Uterus (tissue), 4 donors: Measurements from ENCODE around the gene OASL. TPM values are rescaled to one million over a fixed set of nuclear protein-coding genes. Genes with fewer than 3 reads are reported as not detected.

Experiments used
- DNase-seq, 2 donors: peaks; one replicate each; pipeline ENCODE4 v3.0.0-alpha.2; 2019 to 2020
- H3K27ac ChIP-seq, 2 donors: fragments of 200-600 bp; sonication (generic); 1 replicate in 1 of 2; 2 replicates in 1 of 2; pipeline ENCODE4 v1.5.1; 2016 to 2018
- H3K27me3 ChIP-seq, 2 donors: fragments of 200-600 bp; sonication (generic); one replicate each; pipeline ENCODE4 v1.5.1; 2018 to 2019; ENCODE audit warnings: control low read depth in 1 of 2
- H3K36me3 ChIP-seq, 2 donors: fragments of 200-600 bp; sonication (generic); one replicate each; pipeline ENCODE4 v1.5.1; 2019; ENCODE audit warnings: control low read depth in 1 of 2
- H3K4me1 ChIP-seq, 2 donors: fragments of 200-600 bp; sonication (generic); one replicate each; pipeline ENCODE4 v1.5.1; 2018 to 2019; ENCODE audit warnings: control low read depth in 1 of 2
- H3K4me3 ChIP-seq, 2 donors: fragments of 200-600 bp; sonication (generic); 1 replicate in 1 of 2; 2 replicates in 1 of 2; pipeline ENCODE4 v1.5.1; 2018 to 2019; ENCODE audit warnings: mild to moderate bottlenecking in 1 of 2
- H3K9me3 ChIP-seq, 2 donors: fragments of 200-600 bp; sonication (generic); one replicate each; pipeline ENCODE4 v1.5.1; 2019; ENCODE audit warnings: control low read depth in 1 of 2
- POLR2A ChIP-seq, 2 donors: fragments of 450-650 bp; IDR thresholded peaks; one replicate each; pipeline ENCODE4 v1.6.1; 2016; ENCODE audit warnings: antibody characterized with exemption in 2 of 2, mild to moderate bottlenecking in 1 of 2, moderate library complexity in 1 of 2
- intact Hi-C: fragments of 100-400 bp; cut with DNase I; formaldehyde crosslinking; loops from one replicate; pipeline ENCODE4 v1.15.1; 2023; ENCODE audit warnings: low total_unique reads
- total RNA-seq, 4 donors: library from RNA; depleted of rRNA in 3 of 4; stranded (reverse); fragments of >200 nt in 3 of 4; gene quantifications; one replicate each; pipeline versions ENCODE4 v1.1.0 to v1.2.4, GENCODE V29; 2014 to 2023
- TF ChIP-seq, protein P1 (sequence below), 4 experiments: fragments of 200-600 bp in 2 of 4; fragments of 450-650 bp in 2 of 4; sonication (generic) in 2 of 4; IDR thresholded peaks; one replicate each; pipeline ENCODE4 v1.5.1; 2016 to 2019; ENCODE audit warnings: antibody characterized with exemption in 4 of 4, mild to moderate bottlenecking in 2 of 4, moderate library complexity in 1 of 4
- donor health status: DM: yes; HTN: yes; CAD: no.

The OASL gene
- total RNA-seq, 4 donors from 2014 or later, result 0.35 to 0.82 TPM; not detected in 2

DNA sequence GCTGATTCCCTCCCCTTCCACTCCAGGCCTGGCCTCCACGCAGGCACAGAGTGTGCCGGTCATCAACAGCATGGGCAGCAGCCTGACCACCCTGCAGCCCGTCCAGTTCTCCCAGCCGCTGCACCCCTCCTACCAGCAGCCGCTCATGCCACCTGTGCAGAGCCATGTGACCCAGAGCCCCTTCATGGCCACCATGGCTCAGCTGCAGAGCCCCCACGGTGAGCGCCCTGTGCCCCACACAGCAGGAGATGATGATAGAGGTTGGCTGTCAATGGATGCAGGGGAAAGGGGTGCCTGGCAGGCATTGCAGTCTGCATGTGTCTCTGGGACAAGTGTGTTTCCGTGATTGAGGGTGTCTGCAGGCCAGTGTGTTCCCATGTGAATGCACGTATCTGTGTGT, 41.6 kb downstream of the OASL start:
- H3K4me3 ChIP-seq, result no peak overlapping the region
- no peak overlapping the region for H3K27ac ChIP-seq
- intact Hi-C loops, result no loop called here
- no peak for DNase-seq
- TF ChIP-seq POLR2A (IDR thresholded peaks at IDR 0.05), result no peak
- H3K4me1 ChIP-seq, result no peaks in the 10 kb centered on the region
- no peaks in the 10 kb centered on the region for H3K36me3 ChIP-seq
- H3K27me3 ChIP-seq, result no peaks in the 10 kb centered on the region
- no peaks in the 10 kb centered on the region for H3K9me3 ChIP-seq

DNA sequence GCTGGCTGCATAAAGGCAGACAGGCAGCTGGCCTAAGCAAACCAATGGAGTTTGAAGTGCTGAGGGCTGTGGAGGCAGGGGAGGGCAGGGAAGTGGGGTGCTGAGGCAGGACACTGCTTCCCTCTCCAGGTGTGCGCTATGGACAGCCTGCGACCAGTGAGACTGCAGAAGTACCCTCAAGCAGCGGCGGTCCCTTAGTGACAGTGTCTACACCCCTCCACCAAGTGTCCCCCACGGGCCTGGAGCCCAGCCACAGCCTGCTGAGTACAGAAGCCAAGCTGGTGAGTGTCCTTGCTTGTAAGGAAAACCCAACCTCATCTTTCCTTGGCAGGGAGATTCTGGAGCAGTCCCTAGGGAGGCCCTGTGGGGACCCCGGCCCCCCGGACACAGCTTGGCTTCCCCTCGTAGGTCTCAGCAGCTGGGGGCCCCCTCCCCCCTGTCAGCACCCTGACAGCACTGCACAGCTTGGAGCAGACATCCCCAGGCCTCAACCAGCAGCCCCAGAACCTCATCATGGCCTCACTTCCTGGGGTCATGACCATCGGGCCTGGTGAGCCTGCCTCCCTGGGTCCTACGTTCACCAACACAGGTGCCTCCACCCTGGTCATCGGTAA, 42.8 kb downstream of the OASL start:
- H3K27me3 ChIP-seq, result no peaks in the 10 kb centered on the region
- TF ChIP-seq POLR2A (IDR thresholded peaks at IDR 0.05), result no peak
- TF ChIP-seq, protein P1, sequence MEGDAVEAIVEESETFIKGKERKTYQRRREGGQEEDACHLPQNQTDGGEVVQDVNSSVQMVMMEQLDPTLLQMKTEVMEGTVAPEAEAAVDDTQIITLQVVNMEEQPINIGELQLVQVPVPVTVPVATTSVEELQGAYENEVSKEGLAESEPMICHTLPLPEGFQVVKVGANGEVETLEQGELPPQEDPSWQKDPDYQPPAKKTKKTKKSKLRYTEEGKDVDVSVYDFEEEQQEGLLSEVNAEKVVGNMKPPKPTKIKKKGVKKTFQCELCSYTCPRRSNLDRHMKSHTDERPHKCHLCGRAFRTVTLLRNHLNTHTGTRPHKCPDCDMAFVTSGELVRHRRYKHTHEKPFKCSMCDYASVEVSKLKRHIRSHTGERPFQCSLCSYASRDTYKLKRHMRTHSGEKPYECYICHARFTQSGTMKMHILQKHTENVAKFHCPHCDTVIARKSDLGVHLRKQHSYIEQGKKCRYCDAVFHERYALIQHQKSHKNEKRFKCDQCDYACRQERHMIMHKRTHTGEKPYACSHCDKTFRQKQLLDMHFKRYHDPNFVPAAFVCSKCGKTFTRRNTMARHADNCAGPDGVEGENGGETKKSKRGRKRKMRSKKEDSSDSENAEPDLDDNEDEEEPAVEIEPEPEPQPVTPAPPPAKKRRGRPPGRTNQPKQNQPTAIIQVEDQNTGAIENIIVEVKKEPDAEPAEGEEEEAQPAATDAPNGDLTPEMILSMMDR (IDR thresholded peaks at IDR 0.05), result no peak
- no peaks in the 10 kb centered on the region for H3K36me3 ChIP-seq
- intact Hi-C loops, result no loop called here
- no peaks in the 10 kb centered on the region for H3K9me3 ChIP-seq
- no peak overlapping the region for H3K27ac ChIP-seq
- no peak overlapping the region for H3K4me3 ChIP-seq
- DNase-seq, result no peak
- H3K4me1 ChIP-seq, result no peaks in the 10 kb centered on the region

DNA sequence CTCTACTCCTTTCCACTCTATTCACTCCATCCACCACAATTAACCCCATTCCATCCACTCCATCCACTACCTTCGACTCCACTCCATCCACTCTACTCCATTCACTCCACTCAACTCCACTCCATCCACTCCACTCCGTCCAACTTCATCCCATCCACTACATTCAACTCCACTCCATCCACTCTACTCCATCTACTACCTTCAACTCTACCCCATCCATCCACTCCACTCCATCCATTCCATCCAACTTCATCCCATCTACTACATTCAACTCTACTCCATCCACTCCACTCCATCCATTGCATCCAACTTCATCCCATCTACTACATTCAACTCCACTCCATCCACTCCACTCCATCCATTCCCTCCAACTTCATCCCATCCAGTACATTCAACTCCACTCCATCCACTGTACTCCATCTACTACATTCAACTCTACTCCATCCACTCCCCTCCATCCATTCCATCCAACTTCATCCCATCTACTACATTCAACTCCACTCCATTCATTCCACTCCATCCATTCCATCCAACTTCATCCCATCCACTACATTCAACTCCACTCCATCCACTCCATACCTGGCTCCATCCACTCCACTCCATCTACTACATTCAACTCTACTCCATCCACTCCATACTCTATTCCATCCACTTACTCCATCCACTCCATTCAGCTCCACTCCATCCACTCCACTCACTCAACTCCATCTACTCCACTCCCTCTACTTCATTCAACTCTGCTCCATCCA, 44.3 kb downstream of the OASL start:
- no peak for TF ChIP-seq POLR2A (IDR thresholded peaks at IDR 0.05)
- TF ChIP-seq, protein P1 (IDR thresholded peaks at IDR 0.05), result no peak
- H3K4me1 ChIP-seq, result no peaks in the 10 kb centered on the region
- H3K27me3 ChIP-seq, result no peaks in the 10 kb centered on the region
- H3K27ac ChIP-seq, result no peak overlapping the region
- intact Hi-C loops, result no loop called here
- H3K36me3 ChIP-seq, result no peaks in the 10 kb centered on the region
- H3K9me3 ChIP-seq, result no peaks in the 10 kb centered on the region
- DNase-seq, result no peak
- H3K4me3 ChIP-seq, result no peak overlapping the region

DNA sequence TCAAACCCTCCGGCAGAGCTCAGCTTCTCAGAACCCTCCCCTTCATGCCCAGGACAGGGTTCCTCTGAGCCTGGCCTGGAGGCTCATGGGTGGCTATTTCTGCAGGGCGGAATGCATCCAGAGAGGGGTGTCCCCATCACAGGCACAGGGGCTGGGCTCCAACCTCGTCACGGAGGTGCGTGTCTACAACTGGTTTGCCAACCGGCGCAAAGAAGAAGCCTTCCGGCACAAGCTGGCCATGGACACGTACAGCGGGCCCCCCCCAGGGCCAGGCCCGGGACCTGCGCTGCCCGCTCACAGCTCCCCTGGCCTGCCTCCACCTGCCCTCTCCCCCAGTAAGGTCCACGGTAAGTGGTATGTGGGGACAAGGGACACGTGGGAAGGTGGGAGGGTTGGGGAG, 45.0 kb downstream of the OASL start:
- intact Hi-C loops, result no loop called here
- no peak for DNase-seq
- TF ChIP-seq POLR2A (IDR thresholded peaks at IDR 0.05), result no peak
- TF ChIP-seq, protein P1 (IDR thresholded peaks at IDR 0.05), result no peak

DNA sequence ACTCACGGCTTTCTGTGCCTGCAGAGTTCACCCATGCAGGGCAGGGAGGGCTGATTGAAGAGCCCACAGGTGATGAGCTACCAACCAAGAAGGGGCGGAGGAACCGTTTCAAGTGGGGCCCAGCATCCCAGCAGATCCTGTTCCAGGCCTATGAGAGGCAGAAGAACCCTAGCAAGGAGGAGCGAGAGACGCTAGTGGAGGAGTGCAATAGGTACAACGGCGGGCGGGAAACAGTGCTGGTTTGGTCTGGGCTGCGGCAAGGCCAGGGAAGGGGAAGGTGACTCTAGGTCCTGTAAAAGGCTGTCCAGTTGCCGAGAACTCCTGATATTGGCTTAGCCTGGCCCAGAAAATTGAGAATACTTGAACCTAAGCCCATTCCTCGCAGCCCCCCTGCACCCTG, 45.5 kb downstream of the OASL start:
- intact Hi-C loops, result no loop called here
- no peak for DNase-seq
- Histone ChIP-seq H3K4me3 (no peak overlapping the region), H3K4me1 (no peaks in the 10 kb centered on the region), H3K27ac (no peak overlapping the region), H3K9me3 (no peaks in the 10 kb centered on the region), H3K27me3 (no peaks in the 10 kb centered on the region), H3K36me3 (no peaks in the 10 kb centered on the region)
- TF ChIP-seq, protein P1 (IDR thresholded peaks at IDR 0.05), result no peak
- TF ChIP-seq POLR2A (IDR thresholded peaks at IDR 0.05), result no peak

More for the DNA sequence above, 45.0 kb downstream of the OASL start:
- Histone ChIP-seq H3K4me1 (no peaks in the 10 kb centered on the region), H3K27me3 (no peaks in the 10 kb centered on the region), H3K9me3 (no peaks in the 10 kb centered on the region), H3K36me3 (no peaks in the 10 kb centered on the region), H3K4me3 (no peak overlapping the region), H3K27ac (no peak overlapping the region)
